ENCODE data around the gene SNORC. TPM values are rescaled to one million over a fixed set of nuclear protein-coding genes. Genes with fewer than 3 reads are reported as not detected.
A peak's percentile ranks its signal among the peaks of the same experiment; 100 is the strongest.

The SNORC gene
- total and polyA plus RNA-seq, 12 donors, result 0.35 to 12.5 (median 2.1) TPM; not detected in 1

GRCh38 chr2:232889876-232890401 lies 19.9 kb downstream of the SNORC start:
- WGBS, 4 donors, result 86 to 96% (median 93%) methylated on average over 4 to 5 of the region's 5 CpGs
- intact Hi-C loops (cut with DNase I), result no loop called here
- peak in 2 of 7 donors; percentile 20 to 45 for DNase-seq
- H3K4me3 ChIP-seq, result no peak overlapping the region
- no peaks in the 10 kb centered on the region for H3K36me3 ChIP-seq (replicated peaks in 1 of 2)
- peaks cover 11 to 15% of the 10 kb centered on the region in 2 donors for H3K4me1 ChIP-seq (replicated peaks in 1 of 2)
- H3K27me3 ChIP-seq, result no peaks in the 10 kb centered on the region
- TF ChIP-seq, protein P1, sequence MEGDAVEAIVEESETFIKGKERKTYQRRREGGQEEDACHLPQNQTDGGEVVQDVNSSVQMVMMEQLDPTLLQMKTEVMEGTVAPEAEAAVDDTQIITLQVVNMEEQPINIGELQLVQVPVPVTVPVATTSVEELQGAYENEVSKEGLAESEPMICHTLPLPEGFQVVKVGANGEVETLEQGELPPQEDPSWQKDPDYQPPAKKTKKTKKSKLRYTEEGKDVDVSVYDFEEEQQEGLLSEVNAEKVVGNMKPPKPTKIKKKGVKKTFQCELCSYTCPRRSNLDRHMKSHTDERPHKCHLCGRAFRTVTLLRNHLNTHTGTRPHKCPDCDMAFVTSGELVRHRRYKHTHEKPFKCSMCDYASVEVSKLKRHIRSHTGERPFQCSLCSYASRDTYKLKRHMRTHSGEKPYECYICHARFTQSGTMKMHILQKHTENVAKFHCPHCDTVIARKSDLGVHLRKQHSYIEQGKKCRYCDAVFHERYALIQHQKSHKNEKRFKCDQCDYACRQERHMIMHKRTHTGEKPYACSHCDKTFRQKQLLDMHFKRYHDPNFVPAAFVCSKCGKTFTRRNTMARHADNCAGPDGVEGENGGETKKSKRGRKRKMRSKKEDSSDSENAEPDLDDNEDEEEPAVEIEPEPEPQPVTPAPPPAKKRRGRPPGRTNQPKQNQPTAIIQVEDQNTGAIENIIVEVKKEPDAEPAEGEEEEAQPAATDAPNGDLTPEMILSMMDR (IDR thresholded peaks at IDR 0.05), result no peak
- no peak for TF ChIP-seq POLR2A (IDR thresholded peaks at IDR 0.05)
- no peaks in the 10 kb centered on the region for H3K9me3 ChIP-seq (replicated peaks in 1 of 3)
- peak overlapping the region in 1 of 5 donors; percentile 84 for H3K27ac ChIP-seq

DNA sequence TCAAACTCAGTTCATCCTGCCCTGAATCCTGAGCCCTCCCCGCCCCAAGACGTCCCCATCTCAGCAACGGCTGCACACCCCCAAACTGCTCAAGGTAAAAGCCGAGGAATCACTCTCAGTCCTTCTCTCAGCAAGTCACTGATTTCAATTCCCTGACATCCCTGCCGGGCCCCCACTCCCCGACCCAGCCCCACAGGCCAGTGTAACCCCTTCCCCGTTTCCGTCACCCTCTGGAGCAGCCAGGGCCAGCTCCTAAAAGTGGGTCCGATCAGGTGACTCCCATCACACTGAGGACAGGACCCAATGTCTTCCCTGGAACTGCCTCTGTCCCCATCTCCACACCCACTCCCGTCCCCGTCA lies 20.5 kb downstream of the SNORC start:
- no peak for TF ChIP-seq POLR2A (IDR thresholded peaks at IDR 0.05)
- TF ChIP-seq, protein P1 (IDR thresholded peaks at IDR 0.05), result no peak
- H3K27ac ChIP-seq, result peak overlapping the region in 3 of 5 donors; percentile 51 to 84 (median 79)
- no peaks in the 10 kb centered on the region for H3K36me3 ChIP-seq (replicated peaks in 1 of 2)
- DNase-seq, result no peak
- 70 to 87% (median 78%) methylated on average over 11 of the region's 11 CpGs for WGBS, 4 donors
- intact Hi-C loops (cut with DNase I), result no loop called here
- H3K4me1 ChIP-seq (replicated peaks in 1 of 2), result peaks cover 11 to 15% of the 10 kb centered on the region in 2 donors
- H3K9me3 ChIP-seq (replicated peaks in 1 of 3), result no peaks in the 10 kb centered on the region
- H3K27me3 ChIP-seq, result no peaks in the 10 kb centered on the region
- no peak overlapping the region for H3K4me3 ChIP-seq

- peak overlapping the region in 4 of 5 donors; percentile 65 to 84 (median 76) for H3K27ac ChIP-seq
- no peaks in the 10 kb centered on the region for H3K27me3 ChIP-seq
- no peaks in the 10 kb centered on the region for H3K9me3 ChIP-seq (replicated peaks in 1 of 3)
- peak in 1 of 2 donors; percentile 61 for TF ChIP-seq POLR2A (IDR thresholded peaks at IDR 0.05)
- TF ChIP-seq, protein P1 (IDR thresholded peaks at IDR 0.05), result no peak
- peaks cover 11 to 15% of the 10 kb centered on the region in 2 donors for H3K4me1 ChIP-seq (replicated peaks in 1 of 2)
- peak overlapping the region in 1 of 4 donors; percentile 4 for H3K4me3 ChIP-seq
- peak; percentile 74 to 94 (median 91) for DNase-seq
- 27 to 34% (median 32%) methylated on average over 16 to 23 of the region's 23 CpGs for WGBS, 4 donors
- intact Hi-C loops (cut with DNase I), result no loop called here
- no peaks in the 10 kb centered on the region for H3K36me3 ChIP-seq (replicated peaks in 1 of 2)
These were observed 21.0 kb downstream of the SNORC start for GRCh38 chr2:232890896-232891601.

DNA sequence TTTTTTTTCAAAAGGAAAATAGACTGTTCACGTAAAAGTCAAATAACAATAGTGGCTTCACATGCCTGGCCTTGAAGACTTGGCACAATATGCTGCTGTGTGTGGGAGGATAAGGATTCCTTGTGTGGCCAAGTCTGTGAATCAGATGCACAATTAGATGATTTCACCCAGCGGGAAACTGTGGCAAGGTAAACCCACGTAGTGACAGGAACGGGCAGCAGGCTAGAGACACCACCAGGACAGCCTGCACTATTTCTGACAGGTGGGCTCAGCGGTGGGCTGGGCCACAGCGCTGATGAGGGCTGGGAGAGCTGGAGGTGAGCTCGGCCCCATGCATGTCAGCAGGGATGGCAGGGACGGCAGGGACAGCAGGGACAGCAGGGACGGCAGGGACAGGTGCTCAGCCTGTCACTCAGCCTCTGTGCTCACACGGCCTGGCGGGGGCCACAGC lies 21.6 kb downstream of the SNORC start:
- H3K27me3 ChIP-seq, result no peaks in the 10 kb centered on the region

More for the DNA sequence above, 21.6 kb downstream of the SNORC start:
- H3K4me3 ChIP-seq, result peak overlapping the region in 1 of 4 donors; percentile 4
- H3K4me1 ChIP-seq (replicated peaks in 1 of 2), result peaks cover 11 to 15% of the 10 kb centered on the region in 2 donors
- H3K27ac ChIP-seq, result peak overlapping the region in 4 of 5 donors; percentile 65 to 84 (median 76)
- intact Hi-C loops (cut with DNase I), result no loop called here
- 41 to 46% (median 43%) methylated on average over 8 to 11 of the region's 11 CpGs for WGBS, 4 donors
- TF ChIP-seq POLR2A (IDR thresholded peaks at IDR 0.05), result no peak
- TF ChIP-seq, protein P1 (IDR thresholded peaks at IDR 0.05), result no peak
- peak in 6 of 7 donors; percentile 62 to 76 (median 70) for DNase-seq
- H3K9me3 ChIP-seq (replicated peaks in 1 of 3), result no peaks in the 10 kb centered on the region
- no peaks in the 10 kb centered on the region for H3K36me3 ChIP-seq (replicated peaks in 1 of 2)

All from adrenal gland (tissue), 12 donors.